ENCODE results near the gene FARP1.

DNA sequence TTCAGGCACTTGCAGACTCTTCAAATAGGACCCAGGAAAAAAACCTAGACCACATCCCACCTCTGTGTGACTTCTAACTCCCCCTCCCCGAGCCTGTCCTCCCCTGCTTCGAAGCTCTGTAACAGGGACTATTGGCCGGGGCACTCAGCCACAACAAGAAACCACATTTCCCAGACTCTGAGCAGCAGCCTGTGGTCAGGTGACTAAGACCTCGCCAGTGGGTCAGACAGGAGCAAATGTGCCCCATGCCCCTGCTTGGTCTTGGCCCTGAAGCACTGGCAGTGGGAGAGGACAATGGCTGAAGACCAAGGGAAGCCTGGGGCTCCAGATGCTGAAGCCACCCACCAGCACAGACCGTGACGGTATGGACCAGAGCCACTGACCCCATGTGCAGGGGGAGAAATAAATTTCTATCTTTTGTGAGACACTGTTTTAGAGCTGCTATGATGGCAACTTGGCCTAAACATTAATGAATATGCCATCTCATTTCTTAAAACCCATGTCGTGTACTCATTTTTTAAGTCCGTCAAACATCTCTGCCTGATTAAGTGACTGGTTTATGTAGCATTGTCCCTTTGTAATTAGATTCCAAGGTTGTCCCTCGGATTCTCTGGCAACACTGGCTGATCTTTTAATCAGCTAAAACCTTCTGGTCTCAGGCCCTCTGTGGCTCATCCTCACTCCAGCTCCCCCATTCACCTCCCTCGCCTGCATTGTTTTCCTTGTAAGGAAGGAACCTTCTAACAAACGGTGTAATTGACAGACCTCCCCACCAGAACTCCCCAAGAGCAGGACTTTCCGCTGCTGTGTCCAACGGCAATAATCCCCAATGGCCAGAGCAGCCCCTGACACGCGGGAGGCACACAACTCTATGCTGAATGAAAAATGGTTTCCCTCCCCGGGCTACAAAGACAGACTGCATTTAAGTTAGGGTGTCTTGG, 335.6 kb downstream of the FARP1 start:
- TF ChIP-seq, protein P1, sequence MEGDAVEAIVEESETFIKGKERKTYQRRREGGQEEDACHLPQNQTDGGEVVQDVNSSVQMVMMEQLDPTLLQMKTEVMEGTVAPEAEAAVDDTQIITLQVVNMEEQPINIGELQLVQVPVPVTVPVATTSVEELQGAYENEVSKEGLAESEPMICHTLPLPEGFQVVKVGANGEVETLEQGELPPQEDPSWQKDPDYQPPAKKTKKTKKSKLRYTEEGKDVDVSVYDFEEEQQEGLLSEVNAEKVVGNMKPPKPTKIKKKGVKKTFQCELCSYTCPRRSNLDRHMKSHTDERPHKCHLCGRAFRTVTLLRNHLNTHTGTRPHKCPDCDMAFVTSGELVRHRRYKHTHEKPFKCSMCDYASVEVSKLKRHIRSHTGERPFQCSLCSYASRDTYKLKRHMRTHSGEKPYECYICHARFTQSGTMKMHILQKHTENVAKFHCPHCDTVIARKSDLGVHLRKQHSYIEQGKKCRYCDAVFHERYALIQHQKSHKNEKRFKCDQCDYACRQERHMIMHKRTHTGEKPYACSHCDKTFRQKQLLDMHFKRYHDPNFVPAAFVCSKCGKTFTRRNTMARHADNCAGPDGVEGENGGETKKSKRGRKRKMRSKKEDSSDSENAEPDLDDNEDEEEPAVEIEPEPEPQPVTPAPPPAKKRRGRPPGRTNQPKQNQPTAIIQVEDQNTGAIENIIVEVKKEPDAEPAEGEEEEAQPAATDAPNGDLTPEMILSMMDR (IDR thresholded peaks at IDR 0.05): no peak
- TF ChIP-seq POLR2A (IDR thresholded peaks at IDR 0.05): no peak
